PC-3 (cell line): Measurements from ENCODE around the gene CYB5D1. TPM values are rescaled to one million over a fixed set of nuclear protein-coding genes. Genes with fewer than 3 reads are reported as not detected.

Experiments
- ATAC-seq: fragments of 200-7000 bp; cut with Tn5 transposase; 2 replicates; pipeline ENCODE4 v1.9.1; 2020; ENCODE audit warnings: mild to moderate bottlenecking, moderate library complexity
- BruUV-seq: library from RNA; stranded (reverse); fragments of 400-500 nt; replicated peaks from 2 replicates; lab custom pipeline; 2021; lab: Mats Ljungman, UMichigan
- CTCF ChIA-PET: fragments of 300-600 bp; sonication (Branson Sonifier 250); formaldehyde crosslinking; loops from one replicate; lab custom pipeline; 2022; ENCODE audit warnings: antibody characterized with exemption; lab: Charles Lee
- POLR2A ChIA-PET: fragments of 300-600 bp; sonication (Branson Sonifier 250); formaldehyde crosslinking; loops from one replicate; lab custom pipeline; 2022; ENCODE audit warnings: antibody characterized with exemption; ENCODE audit not compliant: unreplicated experiment; lab: Charles Lee
- DNase-seq: peaks from one replicate; pipeline ENCODE4 v3.0.0-alpha.2; 2015
- H2AFZ ChIP-seq: fragments of 300-600 bp; sonication (generic); 2 replicates; pipeline ENCODE4 v1.6.0; 2016; ENCODE audit warnings: antibody characterized with exemption, low read length
- H3F3A ChIP-seq: fragments of 300-600 bp; sonication (generic); one replicate; pipeline ENCODE4 v1.6.0; 2017; ENCODE audit warnings: antibody characterized with exemption, low read length, control low read depth, mild to moderate bottlenecking; ENCODE audit not compliant: unreplicated experiment
- H3K27ac ChIP-seq: fragments of 300-600 bp; sonication (generic); 2 replicates; pipeline ENCODE4 v1.5.1; 2016; ENCODE audit warnings: mild to moderate bottlenecking, low read length
- H3K27me3 ChIP-seq: fragments of 300-600 bp; sonication (generic); 2 replicates; pipeline ENCODE4 v1.6.1; 2016; ENCODE audit warnings: low read length, mixed read lengths
- H3K36me3 ChIP-seq: fragments of 300-600 bp; sonication (generic); 2 replicates; pipeline ENCODE4 v1.6.1; 2016; ENCODE audit warnings: low read depth, mixed run types, low read length, mixed read lengths
- H3K4me1 ChIP-seq: fragments of 300-600 bp; sonication (generic); 2 replicates; pipeline ENCODE4 v1.5.1; 2016; ENCODE audit warnings: low read length; ENCODE audit not compliant: insufficient read depth
- H3K4me2 ChIP-seq: fragments of 300-600 bp; sonication (generic); 2 replicates; pipeline ENCODE4 v1.6.0; 2016; ENCODE audit warnings: low read length
- H3K4me3 ChIP-seq: fragments of 300-600 bp; sonication (generic); 2 replicates; pipeline ENCODE4 v1.5.1; 2016; ENCODE audit warnings: mild to moderate bottlenecking, low read length, mixed read lengths
- H3K79me2 ChIP-seq: fragments of 300-600 bp; sonication (generic); 2 replicates; pipeline ENCODE4 v1.6.1; 2017; ENCODE audit warnings: low read length, mixed read lengths
- H3K9ac ChIP-seq: fragments of 300-600 bp; sonication (generic); 2 replicates; pipeline ENCODE4 v1.6.0; 2016; ENCODE audit warnings: mild to moderate bottlenecking, low read length
- H3K9me2 ChIP-seq: fragments of 300-600 bp; sonication (generic); replicated peaks from 2 replicates; pipeline ENCODE4 v1.6.1; 2016; ENCODE audit warnings: mixed run types, low read length, mixed read lengths
- H3K9me3 ChIP-seq: fragments of 300-600 bp; sonication (generic); 2 replicates; pipeline ENCODE4 v1.6.1; 2016; ENCODE audit warnings: low read length, mixed read lengths
- H4K20me1 ChIP-seq: fragments of 300-600 bp; sonication (generic); 2 replicates; pipeline ENCODE4 v1.6.1; 2016; ENCODE audit warnings: low read length, mixed read lengths
- CTCF ChIP-seq: fragments of 300-600 bp; sonication (generic); conservative IDR thresholded peaks from 2 replicates; pipeline ENCODE4 v1.5.1; 2017; ENCODE audit warnings: antibody characterized with exemption, low read depth, mild to moderate bottlenecking, low read length
- EZH2 ChIP-seq: fragments of 300-600 bp; sonication (generic); IDR thresholded peaks from one replicate; pipeline ENCODE4 v1.6.1; 2017; ENCODE audit warnings: antibody characterized with exemption, mild to moderate bottlenecking, low read length; ENCODE audit not compliant: unreplicated experiment
- EZH2phosphoT487 ChIP-seq: fragments of 300-600 bp; sonication (generic); IDR thresholded peaks from 2 replicates; pipeline ENCODE4 v1.6.1; 2018; ENCODE audit warnings: mild to moderate bottlenecking, antibody characterized with exemption, low read length, borderline replicate concordance
- intact Hi-C: fragments of 100-400 bp; cut with micrococcal nuclease; formaldehyde crosslinking; loops from 2 replicates; pipeline ENCODE4 v1.9.0; 2023
- total RNA-seq: library from RNA; depleted of rRNA; stranded (reverse); fragments of >200 nt; gene quantifications from 2 replicates; pipeline ENCODE4 v1.2.3, GENCODE V29; 2014

The CYB5D1 gene
- total RNA-seq, 1 experiment from 2014 or later, result 23.1 TPM

DNA sequence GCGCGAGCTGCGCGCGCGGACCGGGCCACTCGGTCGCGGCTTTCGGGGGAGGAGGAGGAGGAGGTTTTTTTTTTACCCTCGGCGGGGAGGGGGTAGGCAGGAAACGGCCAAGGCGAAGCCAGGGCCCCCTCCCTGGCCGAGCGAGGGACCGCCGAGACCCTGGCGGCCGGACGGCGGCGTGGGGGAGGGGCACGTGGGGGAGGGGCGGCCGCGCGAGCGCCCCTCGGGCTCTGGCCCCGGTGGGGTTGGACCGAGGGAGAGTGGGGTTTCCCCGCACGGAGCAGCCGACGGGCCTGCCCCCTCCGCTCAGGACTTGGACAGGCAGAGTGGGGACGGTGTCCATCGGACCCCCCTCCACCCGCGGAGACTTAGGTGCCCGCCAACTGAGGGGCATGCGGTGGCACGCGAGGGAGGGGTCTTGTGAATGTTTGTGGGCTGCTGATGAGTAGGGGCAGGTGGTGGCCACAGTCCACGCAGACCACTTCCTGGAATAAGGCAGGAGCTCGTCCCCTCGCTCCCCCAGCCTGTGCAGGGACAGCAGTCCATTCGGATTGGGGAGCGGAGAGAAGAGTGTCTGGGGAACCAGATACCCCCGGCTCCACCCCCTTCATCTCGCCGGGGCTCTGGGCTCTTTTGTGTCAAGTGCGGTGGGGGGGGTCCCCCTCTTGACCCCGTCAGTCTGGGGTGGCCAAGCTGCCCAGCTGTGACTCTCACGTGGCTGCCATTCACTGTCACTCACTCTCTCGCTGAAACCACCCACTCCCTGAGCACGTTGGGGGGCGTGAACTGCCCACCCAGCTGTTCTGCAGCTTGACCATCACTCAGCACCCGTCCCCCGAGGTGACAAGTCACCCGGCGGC is 27.8 kb downstream of the CYB5D1 start:
- peak; percentile 29 for DNase-seq
- POLR2A ChIA-PET, result no interaction called here

DNA sequence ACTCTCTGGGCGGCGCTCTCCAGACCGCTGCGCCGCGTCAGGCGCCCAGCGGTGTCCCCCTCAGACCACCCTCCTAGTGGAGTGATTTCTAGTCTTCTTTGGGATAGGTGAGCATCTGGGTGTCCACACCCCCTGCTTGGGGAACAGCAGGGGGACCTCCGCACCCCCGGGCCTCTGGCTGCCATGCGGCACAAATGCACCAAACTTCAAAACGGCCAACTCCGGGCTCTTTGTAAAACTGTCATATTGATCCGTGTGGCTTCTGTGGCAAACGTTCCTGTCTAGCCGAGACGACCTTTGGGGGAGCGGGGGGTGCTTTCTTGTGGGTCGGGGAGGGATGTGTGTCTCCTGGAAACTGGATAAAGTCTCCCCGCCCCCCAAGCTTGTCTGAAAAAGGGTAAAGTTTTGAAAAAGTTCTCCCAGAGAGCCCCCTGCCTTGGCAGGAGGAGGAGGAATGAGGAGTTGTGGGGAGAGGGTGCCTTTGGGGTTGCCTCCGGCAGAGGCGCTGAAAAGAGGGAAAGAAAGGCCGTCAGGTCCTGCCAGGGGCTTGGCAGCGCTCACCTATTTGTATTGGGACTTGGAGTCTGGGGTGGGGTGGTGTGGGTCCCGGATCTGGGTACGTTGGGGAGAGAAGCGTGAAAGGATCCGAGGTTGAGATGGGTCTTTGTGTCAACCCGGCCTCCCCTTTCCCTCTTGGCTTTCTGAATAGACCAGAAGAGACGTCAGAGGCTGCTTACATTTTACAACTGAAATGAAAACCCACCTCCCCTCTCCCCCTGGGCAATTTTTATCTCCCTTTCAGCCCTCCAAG is 28.6 kb downstream of the CYB5D1 start:
- Histone ChIP-seq H2AFZ (peak overlapping the region; percentile 55), H3K9me2 (no peaks in the 10 kb centered on the region), H3F3A (peaks cover 11% of the 10 kb centered on the region), H3K9ac (peak overlapping the region; percentile 76), H3K27me3 (no peaks in the 10 kb centered on the region), H3K36me3 (peaks cover 10% of the 10 kb centered on the region; the same call in 1 of the 2 replicates), H3K27ac (peak overlapping the region; percentile 96), H3K9me3 (no peaks in the 10 kb centered on the region), H4K20me1 (no peaks in the 10 kb centered on the region), H3K4me2 (peak overlapping the region; percentile 95), H3K4me1 (peaks cover 29% of the 10 kb centered on the region), H3K79me2 (peaks cover 39% of the 10 kb centered on the region), H3K4me3 (peak overlapping the region; percentile 94)
- intact Hi-C loops, result loop anchor here (1.0 to 2.0 kb wide), 3 partner anchors 24 to 232 kb away; partner anchors contain the start of genes ALOXE3 and CNTROB
- ChIA-PET POLR2A (no interaction called here), CTCF (no interaction called here)
- ATAC-seq, result peak; percentile 4; the same call in 1 of the 2 replicates
- peak; percentile 25 for DNase-seq
- no peak for TF ChIP-seq EZH2
- no peak for TF ChIP-seq CTCF
- TF ChIP-seq EZH2phosphoT487, result no peak
- TSS peak; percentile 54 for BruUV-seq

More for the DNA sequence above, 27.8 kb downstream of the CYB5D1 start:
- H3K4me1 ChIP-seq, result peaks cover 29% of the 10 kb centered on the region
- H3F3A ChIP-seq, result peaks cover 11% of the 10 kb centered on the region
- peaks cover 4% of the 10 kb centered on the region; the same call in 1 of the 2 replicates for H3K36me3 ChIP-seq
- CTCF ChIA-PET, result no interaction called here
- no TSS peak for BruUV-seq
- H3K9me3 ChIP-seq, result no peaks in the 10 kb centered on the region
- ATAC-seq, result peak; percentile 4; the same call in 1 of the 2 replicates
- no peaks in the 10 kb centered on the region for H4K20me1 ChIP-seq
- intact Hi-C loops, result loop anchor here (2.0 kb wide), 2 partner anchors 23 to 233 kb away; partner anchors contain the start of gene ALOXE3
- H3K4me2 ChIP-seq, result peak overlapping the region; percentile 95
- H3K9ac ChIP-seq, result peak overlapping the region; percentile 76
- H3K27ac ChIP-seq, result peak overlapping the region; percentile 96
- no peaks in the 10 kb centered on the region for H3K9me2 ChIP-seq
- H2AFZ ChIP-seq, result peak overlapping the region; percentile 52
- peak overlapping the region; percentile 94 for H3K4me3 ChIP-seq
- peaks cover 39% of the 10 kb centered on the region for H3K79me2 ChIP-seq
- no peaks in the 10 kb centered on the region for H3K27me3 ChIP-seq
- TF ChIP-seq EZH2phosphoT487 (no peak), CTCF (no peak), EZH2 (no peak)
